Transverse colon (tissue), 3 donors: ENCODE data around the gene SCYGR2.

Source experiments
- EP300 ChIP-seq: sonication (generic); formaldehyde crosslinking; IDR thresholded peaks from one replicate; pipeline ENCODE4 v1.6.1; 2017; ENCODE audit warnings: antibody characterized with exemption, low read depth
- POLR2A ChIP-seq: fragments of 450-650 bp; IDR thresholded peaks from one replicate; pipeline ENCODE4 v1.6.1; 2016; ENCODE audit warnings: antibody characterized with exemption, mild to moderate bottlenecking, moderate library complexity
- TF ChIP-seq, protein P1 (sequence below), 5 experiments: fragments of 200-600 bp in 3 of 5; fragments of 450-650 bp in 2 of 5; sonication (generic) in 3 of 5; IDR thresholded peaks; 1 replicate in 2 of 5; 2 replicates in 3 of 5; pipeline ENCODE4 v1.5.1; 2016 to 2017; ENCODE audit warnings: antibody characterized with exemption in 5 of 5, inconsistent platforms in 3 of 5, mild to moderate bottlenecking in 2 of 5, moderate library complexity in 1 of 5

- TF ChIP-seq, protein P1, sequence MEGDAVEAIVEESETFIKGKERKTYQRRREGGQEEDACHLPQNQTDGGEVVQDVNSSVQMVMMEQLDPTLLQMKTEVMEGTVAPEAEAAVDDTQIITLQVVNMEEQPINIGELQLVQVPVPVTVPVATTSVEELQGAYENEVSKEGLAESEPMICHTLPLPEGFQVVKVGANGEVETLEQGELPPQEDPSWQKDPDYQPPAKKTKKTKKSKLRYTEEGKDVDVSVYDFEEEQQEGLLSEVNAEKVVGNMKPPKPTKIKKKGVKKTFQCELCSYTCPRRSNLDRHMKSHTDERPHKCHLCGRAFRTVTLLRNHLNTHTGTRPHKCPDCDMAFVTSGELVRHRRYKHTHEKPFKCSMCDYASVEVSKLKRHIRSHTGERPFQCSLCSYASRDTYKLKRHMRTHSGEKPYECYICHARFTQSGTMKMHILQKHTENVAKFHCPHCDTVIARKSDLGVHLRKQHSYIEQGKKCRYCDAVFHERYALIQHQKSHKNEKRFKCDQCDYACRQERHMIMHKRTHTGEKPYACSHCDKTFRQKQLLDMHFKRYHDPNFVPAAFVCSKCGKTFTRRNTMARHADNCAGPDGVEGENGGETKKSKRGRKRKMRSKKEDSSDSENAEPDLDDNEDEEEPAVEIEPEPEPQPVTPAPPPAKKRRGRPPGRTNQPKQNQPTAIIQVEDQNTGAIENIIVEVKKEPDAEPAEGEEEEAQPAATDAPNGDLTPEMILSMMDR (IDR thresholded peaks at IDR 0.05) = no peak
- no peak for TF ChIP-seq EP300
- no peak for TF ChIP-seq POLR2A
Observed at GRCh38 chr2:227617316-227618230, 18.9 kb downstream of the SCYGR2 start, which contains the start of gene SCYGR4.
